ENCODE data around the gene LARGE2. TPM values are rescaled to one million over a fixed set of nuclear protein-coding genes. Genes with fewer than 3 reads are reported as not detected.

Gene LARGE2
- total and polyA plus RNA-seq, 10 of the 15 experiments (the other 5 are each of a cell fraction or from before 2014, with no cell fraction given) = 0.03 to 0.41 (median 0.19) TPM; not detected in 6

DNA sequence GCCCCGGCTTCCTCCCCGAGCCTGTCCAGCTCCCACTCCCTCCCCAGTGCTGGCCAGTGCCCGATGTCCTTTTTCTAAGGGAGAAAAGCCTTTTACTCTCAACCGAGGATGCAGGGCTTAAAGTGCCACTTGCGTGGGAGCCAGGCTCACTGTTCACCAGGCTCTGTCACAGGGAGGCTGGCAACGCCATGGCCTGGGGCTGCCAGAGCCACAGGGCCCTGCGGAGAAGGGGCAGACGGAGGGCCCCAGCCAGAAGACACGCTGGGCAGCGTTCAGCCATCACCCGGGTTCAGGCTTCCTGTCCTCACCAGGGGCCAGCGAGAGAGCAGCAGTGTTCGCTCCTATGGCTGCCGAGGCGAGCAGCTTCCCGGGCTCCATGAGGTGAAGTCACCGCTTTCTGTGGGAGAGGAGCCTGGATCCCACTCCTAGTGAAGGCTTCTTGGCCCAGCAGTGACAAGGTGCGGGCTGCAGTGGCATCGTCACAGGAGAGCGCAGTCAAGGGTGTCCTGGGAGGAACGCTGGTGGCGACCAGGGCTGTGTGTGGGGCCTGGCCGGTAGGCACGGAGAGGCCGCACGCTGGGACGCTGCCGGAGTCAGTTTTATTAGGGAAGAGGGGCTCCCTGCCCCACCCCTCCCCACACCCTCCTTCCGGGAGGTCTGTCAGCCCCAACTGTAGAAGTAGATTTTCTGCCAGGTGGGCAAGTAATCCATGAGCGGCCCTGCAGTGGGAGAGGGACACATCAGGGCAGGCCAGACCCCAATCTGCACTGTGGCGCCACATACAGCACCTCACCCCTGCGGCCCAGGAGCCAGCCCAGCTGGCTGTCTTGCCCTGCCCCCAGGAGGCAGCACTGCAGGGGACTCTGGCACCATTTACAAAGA lies 12.6 kb upstream of the LARGE2 start:
- H3K4me3 ChIP-seq = no peak overlapping the region
- ATAC-seq (no peak), DNase-seq (ENCODE audit: low read depth, low spot score) (no peak), FAIRE-seq (no peak)
- H3K9ac ChIP-seq (ENCODE audit: control insufficient read depth, insufficient read depth, low read length) = no peak overlapping the region
- no peak overlapping the region for H2AFZ ChIP-seq (ENCODE audit: control insufficient read depth, low read depth, low read length)
- no peaks in the 10 kb centered on the region for H3K79me2 ChIP-seq (ENCODE audit: control insufficient read depth, insufficient read depth, low read length)
- POLR2A ChIA-PET = interaction anchor here (0.5 to 0.6 kb wide), 2 partner anchors 66 to 662 kb away, joined by 3 to 5 read pairs; no protein-coding TSS in a partner anchor
- in situ Hi-C loops (cut with MboI) = no loop called here
- TF ChIP-seq, protein P1, sequence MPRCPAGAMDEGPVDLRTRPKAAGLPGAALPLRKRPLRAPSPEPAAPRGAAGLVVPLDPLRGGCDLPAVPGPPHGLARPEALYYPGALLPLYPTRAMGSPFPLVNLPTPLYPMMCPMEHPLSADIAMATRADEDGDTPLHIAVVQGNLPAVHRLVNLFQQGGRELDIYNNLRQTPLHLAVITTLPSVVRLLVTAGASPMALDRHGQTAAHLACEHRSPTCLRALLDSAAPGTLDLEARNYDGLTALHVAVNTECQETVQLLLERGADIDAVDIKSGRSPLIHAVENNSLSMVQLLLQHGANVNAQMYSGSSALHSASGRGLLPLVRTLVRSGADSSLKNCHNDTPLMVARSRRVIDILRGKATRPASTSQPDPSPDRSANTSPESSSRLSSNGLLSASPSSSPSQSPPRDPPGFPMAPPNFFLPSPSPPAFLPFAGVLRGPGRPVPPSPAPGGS (IDR thresholded peaks at IDR 0.05; ENCODE audit: borderline replicate concordance, insufficient read depth, low read depth, low read length, poor library complexity, severe bottlenecking) = no peak
- TF ChIP-seq SPI1 (IDR thresholded peaks at IDR 0.05; ENCODE audit: borderline replicate concordance, insufficient read depth, low read depth, low read length) (no peak), SIX5 (IDR thresholded peaks at IDR 0.05; ENCODE audit: low read depth, low read length, severe bottlenecking) (no peak), KDM1A (IDR thresholded peaks at IDR 0.05; ENCODE audit: borderline replicate concordance) (no peak), HCFC1 (IDR thresholded peaks at IDR 0.05; ENCODE audit: low read length) (no peak), ATF2 (IDR thresholded peaks at IDR 0.05; ENCODE audit: low read length) (no peak), PBX3 (IDR thresholded peaks at IDR 0.05; ENCODE audit: insufficient replicate concordance, low read depth, low read length) (no peak), ESRRA (IDR thresholded peaks at IDR 0.05; ENCODE audit: low read length) (no peak), HDGF (IDR thresholded peaks at IDR 0.05) (no peak), PAX5 (IDR thresholded peaks at IDR 0.05; ENCODE audit: borderline replicate concordance, low read depth, low read length) (no peak), TBL1XR1 (IDR thresholded peaks at IDR 0.05; ENCODE audit: low read depth, low read length) (no peak)
- TF ChIP-seq, protein P2, sequence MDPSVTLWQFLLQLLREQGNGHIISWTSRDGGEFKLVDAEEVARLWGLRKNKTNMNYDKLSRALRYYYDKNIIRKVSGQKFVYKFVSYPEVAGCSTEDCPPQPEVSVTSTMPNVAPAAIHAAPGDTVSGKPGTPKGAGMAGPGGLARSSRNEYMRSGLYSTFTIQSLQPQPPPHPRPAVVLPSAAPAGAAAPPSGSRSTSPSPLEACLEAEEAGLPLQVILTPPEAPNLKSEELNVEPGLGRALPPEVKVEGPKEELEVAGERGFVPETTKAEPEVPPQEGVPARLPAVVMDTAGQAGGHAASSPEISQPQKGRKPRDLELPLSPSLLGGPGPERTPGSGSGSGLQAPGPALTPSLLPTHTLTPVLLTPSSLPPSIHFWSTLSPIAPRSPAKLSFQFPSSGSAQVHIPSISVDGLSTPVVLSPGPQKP (IDR thresholded peaks at IDR 0.05; ENCODE audit: low read depth, low read length) = no peak
- TF ChIP-seq, protein P3, sequence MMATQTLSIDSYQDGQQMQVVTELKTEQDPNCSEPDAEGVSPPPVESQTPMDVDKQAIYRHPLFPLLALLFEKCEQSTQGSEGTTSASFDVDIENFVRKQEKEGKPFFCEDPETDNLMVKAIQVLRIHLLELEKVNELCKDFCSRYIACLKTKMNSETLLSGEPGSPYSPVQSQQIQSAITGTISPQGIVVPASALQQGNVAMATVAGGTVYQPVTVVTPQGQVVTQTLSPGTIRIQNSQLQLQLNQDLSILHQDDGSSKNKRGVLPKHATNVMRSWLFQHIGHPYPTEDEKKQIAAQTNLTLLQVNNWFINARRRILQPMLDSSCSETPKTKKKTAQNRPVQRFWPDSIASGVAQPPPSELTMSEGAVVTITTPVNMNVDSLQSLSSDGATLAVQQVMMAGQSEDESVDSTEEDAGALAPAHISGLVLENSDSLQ (IDR thresholded peaks at IDR 0.05) = no peak
- TF ChIP-seq, protein P4, sequence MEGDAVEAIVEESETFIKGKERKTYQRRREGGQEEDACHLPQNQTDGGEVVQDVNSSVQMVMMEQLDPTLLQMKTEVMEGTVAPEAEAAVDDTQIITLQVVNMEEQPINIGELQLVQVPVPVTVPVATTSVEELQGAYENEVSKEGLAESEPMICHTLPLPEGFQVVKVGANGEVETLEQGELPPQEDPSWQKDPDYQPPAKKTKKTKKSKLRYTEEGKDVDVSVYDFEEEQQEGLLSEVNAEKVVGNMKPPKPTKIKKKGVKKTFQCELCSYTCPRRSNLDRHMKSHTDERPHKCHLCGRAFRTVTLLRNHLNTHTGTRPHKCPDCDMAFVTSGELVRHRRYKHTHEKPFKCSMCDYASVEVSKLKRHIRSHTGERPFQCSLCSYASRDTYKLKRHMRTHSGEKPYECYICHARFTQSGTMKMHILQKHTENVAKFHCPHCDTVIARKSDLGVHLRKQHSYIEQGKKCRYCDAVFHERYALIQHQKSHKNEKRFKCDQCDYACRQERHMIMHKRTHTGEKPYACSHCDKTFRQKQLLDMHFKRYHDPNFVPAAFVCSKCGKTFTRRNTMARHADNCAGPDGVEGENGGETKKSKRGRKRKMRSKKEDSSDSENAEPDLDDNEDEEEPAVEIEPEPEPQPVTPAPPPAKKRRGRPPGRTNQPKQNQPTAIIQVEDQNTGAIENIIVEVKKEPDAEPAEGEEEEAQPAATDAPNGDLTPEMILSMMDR (IDR thresholded peaks at IDR 0.05 in 2 of 3, conservative IDR thresholded peaks at IDR 0.05 in 1 of 3; ENCODE audit: control insufficient read depth in 2 of 3, extremely low read depth in 1 of 3, insufficient read depth in 1 of 3, low read depth in 3 of 3, low read length in 3 of 3) = no peak
- RAD21 ChIA-PET (ENCODE audit: unreplicated experiment) = no interaction called here
- intact Hi-C loops (cut with micrococcal nuclease; ENCODE audit: unreplicated experiment) = no loop called here
- H3K9me3 ChIP-seq (replicated peaks; ENCODE audit: control insufficient read depth, insufficient read depth, low read length) = no peaks in the 10 kb centered on the region
- H3K36me3 ChIP-seq (ENCODE audit: control insufficient read depth in 2 of 2, insufficient read depth in 2 of 2, low read length in 1 of 2) = peaks cover 8 to 17% of the 10 kb centered on the region in 2 experiments
- H3K27ac ChIP-seq (ENCODE audit: control insufficient read depth, insufficient read depth) = no peak overlapping the region
- CTCF ChIA-PET = interaction anchor here (1.3 kb wide), 1 partner anchor 97 kb away, joined by 3 read pairs; no protein-coding TSS in a partner anchor
- no TSS peak for BruUV-seq (replicated peaks)
- no peaks in the 10 kb centered on the region for H4K20me1 ChIP-seq (ENCODE audit: control insufficient read depth, insufficient read depth)
- H3K27me3 ChIP-seq (replicated peaks in 1 of 2; ENCODE audit: control insufficient read depth in 2 of 2, insufficient read depth in 2 of 2, low read length in 1 of 2) = no peaks in the 10 kb centered on the region
- H3K4me1 ChIP-seq (ENCODE audit: control insufficient read depth, insufficient read depth, low read length) = no peaks in the 10 kb centered on the region
- SMC1A ChIA-PET (ENCODE audit: uncharacterized antibody, unreplicated experiment) = no interaction called here
- H3K4me2 ChIP-seq (ENCODE audit: control insufficient read depth, insufficient read depth) = no peak overlapping the region
- 87% methylated on average over 31 of the region's 32 CpGs for WGBS (ENCODE audit: insufficient coverage, insufficient replicate concordance, low lambda C conversion rate, missing lambda C conversion rate)

Data from GM12878 (cell line).